GM19193 (cell line): Measurements from ENCODE around the gene CSF1.

Experiments used
- POLR2A ChIP-seq: IDR thresholded peaks from 4 replicates; pipeline ENCODE4 v1.6.1; 2011; ENCODE audit not compliant: insufficient read depth, insufficient read length; ENCODE audit errors: extremely low read depth

CSF1 gene

DNA sequence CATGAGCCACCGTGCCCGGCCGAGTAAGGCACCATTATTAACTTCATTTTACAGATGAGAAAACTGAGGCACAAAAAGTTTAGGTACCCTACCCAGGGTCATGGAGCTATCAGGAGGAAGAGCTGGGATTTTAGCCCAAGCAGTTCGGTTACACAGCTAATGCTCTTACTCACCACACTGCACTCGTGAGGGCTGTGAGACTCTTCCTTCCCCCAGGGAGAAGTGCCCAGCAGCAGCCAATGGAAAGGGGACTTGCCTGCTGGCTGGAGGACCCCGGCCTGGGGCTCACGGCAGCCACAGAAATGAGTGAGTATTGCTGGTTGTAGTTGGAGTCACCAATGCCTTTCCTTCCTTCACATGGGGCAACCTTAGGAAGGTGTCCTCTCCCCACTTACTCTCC lies 5.2 kb upstream of the CSF1 start:
- no peak for TF ChIP-seq POLR2A

DNA sequence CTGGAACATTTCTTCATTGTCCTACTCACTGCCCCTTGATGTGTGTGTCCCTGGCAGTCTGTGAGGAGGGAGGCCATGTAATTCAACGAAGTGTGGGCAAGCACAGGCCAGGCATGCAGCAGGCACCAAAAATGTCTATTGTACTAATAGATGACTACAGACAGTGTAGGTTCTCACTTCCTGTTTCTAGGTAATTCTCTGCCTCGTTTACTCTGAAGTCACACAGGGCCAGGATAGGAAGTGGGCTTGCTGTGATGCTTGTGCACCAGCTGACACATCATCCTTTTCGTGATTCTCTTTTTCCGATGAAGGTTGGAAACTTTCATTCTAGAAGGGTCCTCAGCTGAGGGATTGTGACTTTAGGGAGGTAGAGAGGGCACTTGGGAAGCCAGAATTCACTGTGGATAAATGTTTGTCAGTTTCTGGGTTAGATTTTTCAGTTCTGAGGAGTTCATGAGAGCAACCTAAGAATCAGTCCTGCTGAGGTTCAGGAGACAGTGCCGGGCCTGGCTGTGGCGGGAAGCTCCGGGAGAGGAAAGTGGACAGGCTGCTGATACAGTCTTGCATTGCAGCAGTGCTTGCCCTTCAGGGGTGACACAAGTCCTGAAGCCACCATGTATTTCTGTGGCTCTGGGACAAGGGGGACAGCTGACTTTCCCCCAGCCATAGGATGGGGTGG lies 4.3 kb upstream of the CSF1 start:
- no peak for TF ChIP-seq POLR2A

DNA sequence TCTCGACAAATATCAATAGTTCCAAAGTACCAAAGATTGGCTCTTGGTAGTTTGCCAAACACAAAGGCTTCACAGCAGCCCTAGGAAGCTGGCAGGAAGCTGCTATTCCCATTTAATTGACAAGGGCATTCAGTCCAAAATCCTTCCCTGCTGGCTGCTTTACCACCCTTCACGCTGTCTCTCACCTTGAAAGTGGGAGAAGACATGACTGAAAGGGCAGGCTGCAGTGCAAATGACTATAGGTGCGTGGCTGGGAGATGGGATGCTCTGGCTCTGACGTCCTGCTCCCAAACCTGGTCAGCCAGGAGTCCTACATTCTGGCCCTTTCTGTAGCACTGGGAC lies 3.8 kb upstream of the CSF1 start:
- no peak for TF ChIP-seq POLR2A

DNA sequence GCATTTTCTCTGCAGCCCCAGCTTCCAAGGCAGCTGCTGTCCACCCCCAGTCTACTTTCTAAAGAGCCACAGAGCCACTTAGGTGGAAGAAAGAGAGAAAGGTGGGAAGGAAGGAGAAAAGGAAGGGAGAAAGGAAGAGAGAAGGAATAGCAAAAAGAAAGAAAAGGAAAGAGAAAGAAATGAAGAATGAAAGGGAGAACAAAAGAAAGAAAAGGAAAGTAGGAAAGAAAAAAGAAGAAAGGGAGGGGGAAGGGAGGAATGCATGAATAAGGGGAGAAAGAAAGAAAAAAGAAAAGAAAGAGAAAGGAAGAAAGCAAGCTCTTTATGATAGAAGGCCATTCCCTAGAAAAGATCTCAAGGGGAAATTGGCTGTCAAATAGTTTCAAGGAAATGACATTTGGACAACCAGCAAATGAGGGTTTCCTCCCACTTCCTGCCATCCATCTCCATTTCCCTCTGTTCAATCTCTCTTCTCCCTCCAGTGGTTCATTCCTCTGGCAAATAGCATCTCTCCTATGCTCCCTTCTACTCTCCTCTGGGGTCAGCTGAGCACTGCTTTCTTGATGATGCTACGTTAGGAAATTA lies 3.4 kb upstream of the CSF1 start:
- no peak for TF ChIP-seq POLR2A

DNA sequence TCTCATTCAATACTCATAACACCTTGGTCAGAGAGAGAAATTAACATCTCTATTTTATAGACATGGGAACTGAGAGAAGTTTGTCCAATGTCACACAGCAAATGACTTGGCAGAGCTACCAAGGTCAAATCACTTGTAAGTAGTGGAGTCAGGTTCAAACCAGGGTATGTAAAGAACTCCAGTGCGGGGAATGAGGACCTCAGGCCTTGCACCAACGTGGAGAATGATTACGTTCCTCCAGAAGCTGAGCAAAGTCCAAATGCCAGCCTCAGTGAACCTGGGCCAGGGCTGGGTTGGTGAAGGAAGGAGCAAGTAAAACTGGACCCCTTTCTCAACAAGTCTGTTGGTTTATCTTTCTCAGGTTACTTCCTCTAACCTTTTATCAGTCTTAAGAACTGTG lies 1.8 kb upstream of the CSF1 start:
- TF ChIP-seq POLR2A = no peak

DNA sequence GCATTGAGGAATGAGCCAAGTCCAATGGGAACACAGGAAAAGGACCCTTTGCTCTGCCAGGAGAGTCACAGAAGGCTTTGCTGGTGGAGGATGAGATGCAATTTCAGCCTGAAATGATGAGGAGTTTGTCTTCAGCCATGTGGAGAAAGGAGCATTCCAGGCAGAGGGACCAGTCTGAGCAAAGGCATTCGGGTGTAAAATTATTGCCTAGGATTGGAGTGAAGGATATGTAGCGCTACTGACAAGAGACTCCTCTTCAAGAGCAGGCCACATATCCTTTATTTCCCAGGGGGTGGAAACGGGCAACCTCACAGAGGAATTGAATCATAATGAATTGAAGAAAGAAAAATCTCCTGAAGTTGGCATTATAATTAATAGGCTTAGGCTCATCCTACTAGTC lies 1.1 kb upstream of the CSF1 start:
- TF ChIP-seq POLR2A = no peak

DNA sequence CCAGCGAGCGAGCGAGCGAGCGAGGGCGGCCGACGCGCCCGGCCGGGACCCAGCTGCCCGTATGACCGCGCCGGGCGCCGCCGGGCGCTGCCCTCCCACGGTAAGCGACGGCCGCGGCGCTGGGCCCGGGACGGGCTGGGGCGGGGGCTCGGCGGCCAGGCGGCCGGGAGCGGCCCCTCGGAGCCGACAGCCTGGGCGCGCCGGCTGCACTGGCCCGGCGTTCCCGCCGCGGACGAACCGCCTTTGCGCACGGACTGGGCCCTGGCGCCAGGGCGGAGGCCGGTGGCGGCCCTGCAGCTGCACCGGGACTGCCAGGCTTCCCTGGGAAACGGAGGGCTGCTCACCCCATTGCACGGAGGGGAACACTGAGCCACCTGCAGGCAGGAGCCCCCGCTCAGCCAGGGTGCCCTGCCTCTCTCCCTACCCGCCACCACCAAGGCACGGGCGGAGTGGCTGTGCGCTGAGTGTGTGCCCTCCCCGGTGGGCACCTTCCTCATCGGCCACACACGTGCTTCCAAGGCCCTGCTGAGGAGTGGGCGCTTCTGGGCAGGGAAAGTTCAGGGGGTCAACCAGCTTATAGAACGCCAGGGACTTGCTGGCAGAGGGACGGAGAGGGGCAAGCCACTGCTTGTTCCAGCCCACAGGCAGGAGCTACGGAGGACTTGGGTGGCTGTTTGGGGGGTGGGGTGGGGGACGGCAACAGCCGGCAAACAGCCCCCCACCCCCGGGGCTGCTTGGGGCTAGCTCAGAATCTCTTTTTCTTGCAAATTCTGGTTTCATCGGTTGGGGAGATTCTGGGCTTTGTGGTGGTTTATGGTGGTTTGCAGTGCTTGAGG lies 532 bp downstream of the CSF1 start:
- no peak for TF ChIP-seq POLR2A

DNA sequence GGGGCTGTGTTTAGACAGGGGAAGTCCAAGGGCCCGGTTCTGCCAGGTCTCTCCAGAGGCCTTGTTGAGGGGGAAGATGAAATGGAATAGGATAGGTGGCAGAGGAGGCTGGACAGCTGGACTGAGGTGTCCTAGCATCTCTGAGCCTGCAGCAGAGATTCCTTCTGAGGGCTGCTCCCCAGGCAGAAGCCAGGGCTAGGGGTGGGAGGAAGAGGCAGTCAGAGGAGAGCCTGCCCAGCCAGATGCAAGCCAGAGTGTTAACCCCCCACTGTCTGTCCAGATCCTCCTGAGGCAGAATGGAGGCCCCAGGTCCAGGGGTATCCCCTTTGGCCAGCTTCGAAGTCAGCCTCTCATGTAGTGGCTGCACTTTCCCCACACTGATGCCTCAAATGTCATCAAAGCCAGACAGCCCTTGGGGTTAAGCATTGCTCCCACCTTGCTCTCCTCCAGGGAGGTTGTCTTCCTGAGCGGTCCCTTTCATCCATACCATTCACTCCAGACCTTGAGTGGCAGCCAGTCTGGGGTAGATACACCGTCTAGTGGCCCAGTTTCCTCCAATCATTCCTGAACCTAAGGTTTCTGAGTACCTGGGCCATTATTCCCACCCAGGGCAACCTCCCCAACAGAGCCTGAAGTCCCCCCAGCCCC lies 1.7 kb downstream of the CSF1 start:
- TF ChIP-seq POLR2A = no peak

DNA sequence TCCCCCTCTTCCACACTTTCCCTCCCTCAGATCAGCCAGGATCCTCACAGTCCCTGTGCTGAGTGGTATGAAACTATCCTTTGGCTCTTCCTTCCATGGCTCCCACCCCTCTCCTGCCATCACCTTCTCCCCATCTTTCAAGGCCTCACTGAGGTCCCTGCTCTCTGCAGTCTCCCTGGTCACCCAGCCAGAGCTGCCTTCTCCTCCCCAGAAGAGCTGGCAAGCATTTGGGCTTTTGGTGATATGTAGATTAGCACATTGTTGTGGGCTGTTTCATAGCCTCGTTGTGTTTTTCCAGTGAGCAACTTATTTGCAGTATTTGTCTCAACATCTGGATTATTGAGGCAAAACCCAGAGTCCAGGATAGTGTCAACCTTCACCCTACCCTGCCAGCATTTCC lies 2.2 kb downstream of the CSF1 start:
- TF ChIP-seq POLR2A = no peak

DNA sequence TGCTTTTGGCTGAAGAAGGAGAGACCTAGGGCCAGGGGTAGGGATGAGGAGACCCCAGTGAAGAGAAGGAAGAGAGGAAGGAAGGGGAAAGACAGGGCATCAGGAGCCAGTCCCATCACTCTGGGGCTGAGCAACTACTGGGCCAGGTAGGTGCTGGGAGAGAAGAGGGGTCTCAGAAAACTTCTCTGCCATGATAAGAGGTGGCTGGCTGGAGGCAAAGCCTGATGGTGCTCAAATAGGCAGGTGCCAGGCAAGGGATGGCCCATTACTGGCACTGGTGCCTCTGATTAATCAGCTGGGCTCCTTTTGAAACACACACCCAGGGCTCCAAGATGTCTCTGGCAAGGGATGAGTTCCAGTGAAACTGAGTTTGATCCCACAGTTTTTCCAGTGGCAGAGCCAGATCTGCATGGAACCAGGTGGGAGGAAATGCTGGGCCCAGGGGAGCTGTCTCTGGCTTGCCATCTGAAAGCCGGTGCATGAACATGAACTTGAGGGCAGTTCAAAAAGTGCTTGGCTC lies 2.8 kb downstream of the CSF1 start:
- TF ChIP-seq POLR2A = no peak

DNA sequence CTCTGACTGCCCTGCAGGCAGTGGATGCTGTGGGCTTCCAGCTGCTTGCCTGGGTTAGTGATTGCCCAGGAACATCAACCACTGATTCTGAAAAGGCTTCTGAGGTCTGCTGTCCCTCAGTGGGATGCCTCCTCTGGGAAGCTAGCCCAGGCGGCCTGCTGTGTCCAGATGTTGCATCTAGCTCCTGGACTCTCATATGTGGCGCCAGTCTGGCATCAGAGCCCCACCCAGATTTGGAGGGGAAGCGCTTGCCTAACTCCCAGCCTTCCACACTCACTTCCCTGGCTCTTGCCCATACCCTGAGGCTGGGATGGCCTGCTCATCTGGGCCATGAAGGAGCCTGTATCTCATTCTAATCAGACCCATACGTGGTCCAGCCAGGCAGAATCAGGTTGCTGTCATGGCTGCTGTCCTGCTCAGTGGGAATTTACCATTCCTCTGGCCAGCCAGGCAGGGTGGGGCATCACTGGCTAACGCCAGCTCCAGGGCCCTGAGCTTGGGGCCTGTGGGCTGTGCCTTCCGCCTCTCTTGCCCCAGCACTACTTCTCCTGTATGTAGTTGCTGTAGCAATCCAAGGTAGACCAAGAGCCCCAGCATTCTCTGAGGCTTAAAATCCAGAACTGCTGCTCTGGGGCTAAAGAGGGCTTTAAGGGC lies 4.1 kb downstream of the CSF1 start:
- no peak for TF ChIP-seq POLR2A

DNA sequence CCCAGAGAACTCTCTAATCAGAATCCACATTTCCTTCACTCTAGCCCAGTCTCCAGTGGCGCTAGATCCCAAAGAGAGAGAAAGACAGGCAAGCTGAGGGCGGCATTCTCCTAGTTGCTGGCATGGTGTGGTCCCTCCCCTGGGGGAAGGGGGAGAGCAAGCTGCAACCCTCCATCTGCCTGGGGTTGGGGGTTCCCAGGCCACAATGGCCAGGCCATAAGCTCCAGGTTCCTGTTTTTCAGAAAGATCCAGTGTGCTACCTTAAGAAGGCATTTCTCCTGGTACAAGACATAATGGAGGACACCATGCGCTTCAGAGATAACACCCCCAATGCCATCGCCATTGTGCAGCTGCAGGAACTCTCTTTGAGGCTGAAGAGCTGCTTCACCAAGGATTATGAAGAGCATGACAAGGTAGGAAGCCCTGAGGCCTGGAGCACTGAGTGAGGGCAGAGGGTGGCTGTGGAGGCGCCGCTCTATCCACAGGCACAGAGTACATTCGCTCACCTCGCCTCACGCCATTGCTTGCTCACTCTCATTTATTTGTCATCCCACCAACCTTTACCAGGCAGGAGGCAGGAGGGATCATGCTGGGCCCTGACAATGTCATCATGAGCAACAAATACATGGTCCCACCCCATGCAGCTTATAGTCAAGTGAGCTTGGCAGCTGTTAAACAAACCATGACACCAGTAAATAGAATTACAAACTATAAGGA lies 6.6 kb downstream of the CSF1 start:
- no peak for TF ChIP-seq POLR2A

DNA sequence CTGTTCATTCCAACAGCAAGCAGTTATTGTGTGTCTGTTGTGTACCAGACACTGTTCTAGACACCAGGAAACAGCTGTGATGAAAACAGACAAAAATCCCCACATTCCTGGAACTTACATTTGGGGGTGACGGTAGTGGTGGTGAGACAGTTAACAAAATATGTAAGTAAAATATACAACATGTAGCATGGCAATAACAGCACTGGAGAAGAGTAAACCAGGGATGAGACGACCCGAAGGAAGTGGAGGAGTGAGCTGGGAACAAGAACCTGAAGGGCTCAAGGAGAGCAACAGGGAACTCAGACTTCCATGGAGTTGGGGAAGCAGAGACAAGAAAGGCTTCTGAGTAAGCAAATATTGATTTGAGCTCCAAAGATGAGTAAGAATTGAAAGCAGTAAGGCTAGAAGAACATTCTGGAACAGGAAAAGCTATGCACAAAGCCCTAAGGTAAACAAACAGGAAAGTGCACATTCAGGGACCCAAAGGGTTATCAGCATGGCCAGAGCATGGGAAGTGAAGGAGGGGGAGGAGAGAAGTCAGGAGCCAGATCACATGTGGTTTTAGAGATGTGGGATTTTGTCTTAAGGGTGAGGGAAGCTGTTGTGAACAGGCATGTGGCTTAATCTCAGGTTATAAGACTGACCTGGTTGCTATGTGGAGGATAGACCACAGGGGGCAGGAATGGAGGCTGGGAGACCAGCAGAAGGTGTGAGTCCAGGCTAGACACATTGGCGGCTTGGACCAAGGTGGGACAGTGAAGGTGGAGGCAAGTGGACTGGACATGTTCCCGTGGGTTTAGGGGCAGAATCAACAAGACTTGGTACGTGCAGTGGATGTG lies 7.3 kb downstream of the CSF1 start:
- no peak for TF ChIP-seq POLR2A

DNA sequence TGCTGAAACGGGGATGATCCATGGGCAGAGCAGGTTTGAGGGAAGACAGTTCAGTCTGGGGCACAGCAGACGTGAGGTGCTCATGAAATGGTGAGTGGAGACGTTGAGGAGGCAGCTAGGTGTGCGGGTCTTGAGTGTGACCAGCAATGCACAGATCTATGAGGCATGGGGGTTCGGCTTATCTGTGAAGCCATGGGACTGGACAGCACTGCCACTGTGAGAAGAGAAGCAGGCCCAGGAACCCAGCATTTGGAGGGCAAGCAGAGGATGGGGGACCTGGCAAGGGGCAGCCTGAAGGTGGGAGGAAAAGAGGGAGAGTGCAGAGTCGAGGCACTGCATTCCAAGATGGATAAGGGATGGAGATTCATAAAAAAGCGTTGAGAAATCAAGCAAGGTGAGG lies 8.0 kb downstream of the CSF1 start:
- TF ChIP-seq POLR2A = no peak

DNA sequence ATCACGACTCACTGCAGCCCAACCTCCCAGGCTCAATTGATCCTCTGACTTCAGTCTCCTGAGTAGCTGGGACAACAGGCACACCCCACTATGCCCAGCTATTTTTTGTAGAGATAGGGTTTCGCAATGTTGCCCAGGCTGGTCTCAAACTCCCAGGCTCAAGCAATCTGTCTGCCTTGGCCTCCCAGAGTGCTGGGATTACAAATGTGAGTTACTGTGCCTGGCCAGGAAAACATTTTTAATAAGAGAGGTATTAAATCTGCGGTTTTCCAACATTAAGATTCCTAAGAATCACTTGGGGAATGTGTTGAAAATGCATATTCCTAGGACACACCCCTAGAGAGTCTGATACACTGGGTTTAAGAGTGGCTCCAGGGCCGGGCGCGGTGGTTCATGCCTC lies 8.7 kb downstream of the CSF1 start:
- no peak for TF ChIP-seq POLR2A
